Ishikawa (cell line): ENCODE measurements around the gene JMY.

ENCODE experiments used
- CEBPB ChIP-seq: IDR thresholded peaks from 2 replicates; pipeline ENCODE4 v1.6.1; 2012
- CREB1 ChIP-seq: IDR thresholded peaks from 2 replicates; pipeline ENCODE4 v1.6.1; 2012; ENCODE audit warnings: low read depth
- EGR1 ChIP-seq: IDR thresholded peaks from 2 replicates; pipeline ENCODE4 v1.6.1; 2012
- EP300 ChIP-seq: IDR thresholded peaks from 2 replicates; pipeline ENCODE4 v1.6.1; 2012; ENCODE audit warnings: borderline replicate concordance
- FOXM1 ChIP-seq: IDR thresholded peaks from 2 replicates; pipeline ENCODE4 v1.6.1; 2012; ENCODE audit warnings: low read depth, borderline replicate concordance
- NFIC ChIP-seq: IDR thresholded peaks from 2 replicates; pipeline ENCODE4 v1.6.1; 2012
- RAD21 ChIP-seq: IDR thresholded peaks from 2 replicates; pipeline ENCODE4 v1.6.1; 2012; ENCODE audit warnings: low read depth
- TAF1 ChIP-seq: IDR thresholded peaks from 2 replicates; pipeline ENCODE4 v1.6.1; 2012; ENCODE audit warnings: low read depth, mild to moderate bottlenecking
- TCF12 ChIP-seq: IDR thresholded peaks from 2 replicates; pipeline ENCODE4 v1.6.1; 2012; ENCODE audit warnings: low read depth
- TEAD4 ChIP-seq: IDR thresholded peaks from 2 replicates; pipeline ENCODE4 v1.6.1; 2012
- YY1 ChIP-seq: IDR thresholded peaks from 2 replicates; pipeline ENCODE4 v1.6.1; 2012; ENCODE audit warnings: low read depth
- ZBTB7A ChIP-seq: IDR thresholded peaks from 2 replicates; pipeline ENCODE4 v1.6.1; 2012; ENCODE audit warnings: low read depth
- TF ChIP-seq, protein P1 (sequence below): IDR thresholded peaks from 2 replicates; pipeline ENCODE4 v1.6.1; 2012; ENCODE audit warnings: low read depth, mild to moderate bottlenecking
- TF ChIP-seq, protein P2 (sequence below): IDR thresholded peaks from 2 replicates; pipeline ENCODE4 v1.6.1; 2012
- TF ChIP-seq, protein P3 (sequence below): IDR thresholded peaks from 2 replicates; pipeline ENCODE4 v1.6.1; 2012

JMY gene

DNA sequence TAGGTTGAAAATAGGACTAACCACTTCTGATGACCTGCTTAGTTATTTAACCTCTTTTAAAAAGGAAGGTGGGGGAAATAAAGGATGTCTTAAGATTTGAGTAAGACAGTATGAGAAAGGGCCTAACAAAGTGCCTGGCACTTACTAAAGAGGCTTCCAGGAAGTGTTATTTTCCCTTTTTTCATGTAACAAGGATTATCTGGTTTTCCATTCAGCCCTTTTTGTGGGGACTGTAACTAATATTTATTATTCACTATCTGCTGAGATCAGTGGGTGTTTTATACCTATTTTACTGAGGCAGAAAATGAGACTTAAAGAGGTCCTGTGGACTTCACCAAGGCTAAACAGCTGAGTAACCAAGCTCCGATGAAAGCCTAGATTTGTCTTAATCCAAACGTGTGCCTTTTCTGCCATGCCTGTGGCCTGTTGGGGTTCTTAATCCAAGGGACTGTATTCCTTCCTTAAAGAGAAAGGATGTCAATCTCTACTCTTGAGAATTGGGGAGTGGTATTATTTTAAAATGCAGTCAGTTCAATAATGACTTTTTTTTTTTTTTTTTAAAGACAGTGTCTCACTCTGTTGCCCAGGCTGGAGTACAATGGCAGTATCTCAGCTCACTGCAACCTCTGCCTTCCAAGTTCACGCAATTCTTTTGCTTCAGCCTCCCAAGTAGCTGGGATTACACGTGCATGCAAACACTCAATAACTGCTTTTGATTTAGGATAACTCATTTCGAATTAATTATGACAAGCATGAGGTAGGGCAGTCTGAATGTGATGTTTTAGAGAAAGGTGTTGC, 6.5 kb downstream of the JMY start:
- TF ChIP-seq CEBPB (no peak), ZBTB7A (no peak), YY1 (no peak), EGR1 (no peak), TCF12 (no peak), CREB1 (no peak), TEAD4 (no peak), RAD21 (no peak), EP300 (no peak), TAF1 (no peak), FOXM1 (no peak), NFIC (no peak)
- TF ChIP-seq, protein P1, sequence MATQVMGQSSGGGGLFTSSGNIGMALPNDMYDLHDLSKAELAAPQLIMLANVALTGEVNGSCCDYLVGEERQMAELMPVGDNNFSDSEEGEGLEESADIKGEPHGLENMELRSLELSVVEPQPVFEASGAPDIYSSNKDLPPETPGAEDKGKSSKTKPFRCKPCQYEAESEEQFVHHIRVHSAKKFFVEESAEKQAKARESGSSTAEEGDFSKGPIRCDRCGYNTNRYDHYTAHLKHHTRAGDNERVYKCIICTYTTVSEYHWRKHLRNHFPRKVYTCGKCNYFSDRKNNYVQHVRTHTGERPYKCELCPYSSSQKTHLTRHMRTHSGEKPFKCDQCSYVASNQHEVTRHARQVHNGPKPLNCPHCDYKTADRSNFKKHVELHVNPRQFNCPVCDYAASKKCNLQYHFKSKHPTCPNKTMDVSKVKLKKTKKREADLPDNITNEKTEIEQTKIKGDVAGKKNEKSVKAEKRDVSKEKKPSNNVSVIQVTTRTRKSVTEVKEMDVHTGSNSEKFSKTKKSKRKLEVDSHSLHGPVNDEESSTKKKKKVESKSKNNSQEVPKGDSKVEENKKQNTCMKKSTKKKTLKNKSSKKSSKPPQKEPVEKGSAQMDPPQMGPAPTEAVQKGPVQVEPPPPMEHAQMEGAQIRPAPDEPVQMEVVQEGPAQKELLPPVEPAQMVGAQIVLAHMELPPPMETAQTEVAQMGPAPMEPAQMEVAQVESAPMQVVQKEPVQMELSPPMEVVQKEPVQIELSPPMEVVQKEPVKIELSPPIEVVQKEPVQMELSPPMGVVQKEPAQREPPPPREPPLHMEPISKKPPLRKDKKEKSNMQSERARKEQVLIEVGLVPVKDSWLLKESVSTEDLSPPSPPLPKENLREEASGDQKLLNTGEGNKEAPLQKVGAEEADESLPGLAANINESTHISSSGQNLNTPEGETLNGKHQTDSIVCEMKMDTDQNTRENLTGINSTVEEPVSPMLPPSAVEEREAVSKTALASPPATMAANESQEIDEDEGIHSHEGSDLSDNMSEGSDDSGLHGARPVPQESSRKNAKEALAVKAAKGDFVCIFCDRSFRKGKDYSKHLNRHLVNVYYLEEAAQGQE, result no peak
- TF ChIP-seq, protein P2, sequence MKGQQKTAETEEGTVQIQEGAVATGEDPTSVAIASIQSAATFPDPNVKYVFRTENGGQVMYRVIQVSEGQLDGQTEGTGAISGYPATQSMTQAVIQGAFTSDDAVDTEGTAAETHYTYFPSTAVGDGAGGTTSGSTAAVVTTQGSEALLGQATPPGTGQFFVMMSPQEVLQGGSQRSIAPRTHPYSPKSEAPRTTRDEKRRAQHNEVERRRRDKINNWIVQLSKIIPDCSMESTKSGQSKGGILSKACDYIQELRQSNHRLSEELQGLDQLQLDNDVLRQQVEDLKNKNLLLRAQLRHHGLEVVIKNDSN, result no peak
- TF ChIP-seq, protein P3, sequence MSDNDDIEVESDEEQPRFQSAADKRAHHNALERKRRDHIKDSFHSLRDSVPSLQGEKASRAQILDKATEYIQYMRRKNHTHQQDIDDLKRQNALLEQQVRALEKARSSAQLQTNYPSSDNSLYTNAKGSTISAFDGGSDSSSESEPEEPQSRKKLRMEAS, result no peak

DNA sequence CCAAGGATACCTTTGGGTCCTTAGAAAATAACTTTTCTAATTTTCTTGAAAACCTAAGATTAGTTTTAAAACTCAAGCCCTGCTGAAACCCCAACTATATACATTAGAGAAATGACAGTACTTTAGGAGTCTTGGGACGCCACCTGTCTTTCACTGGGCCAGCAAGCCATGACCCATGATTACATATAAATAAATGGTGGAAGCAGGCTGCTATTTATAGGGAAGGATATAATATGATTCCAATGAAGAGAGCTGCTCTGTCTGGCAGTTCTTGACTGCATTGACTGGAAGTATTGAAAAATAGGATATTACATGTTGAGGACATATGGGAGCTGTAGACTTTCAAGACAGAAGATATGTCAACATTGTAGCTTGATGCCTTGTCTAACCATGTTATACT, 7.3 kb downstream of the JMY start:
- TF ChIP-seq TAF1 (no peak), EP300 (no peak), TEAD4 (no peak), NFIC (no peak), YY1 (no peak), ZBTB7A (no peak), FOXM1 (no peak), CREB1 (no peak), CEBPB (no peak), RAD21 (no peak), EGR1 (no peak), TCF12 (no peak)
- TF ChIP-seq, protein P1, result no peak
- TF ChIP-seq, protein P3, result no peak
- TF ChIP-seq, protein P2, result no peak

DNA sequence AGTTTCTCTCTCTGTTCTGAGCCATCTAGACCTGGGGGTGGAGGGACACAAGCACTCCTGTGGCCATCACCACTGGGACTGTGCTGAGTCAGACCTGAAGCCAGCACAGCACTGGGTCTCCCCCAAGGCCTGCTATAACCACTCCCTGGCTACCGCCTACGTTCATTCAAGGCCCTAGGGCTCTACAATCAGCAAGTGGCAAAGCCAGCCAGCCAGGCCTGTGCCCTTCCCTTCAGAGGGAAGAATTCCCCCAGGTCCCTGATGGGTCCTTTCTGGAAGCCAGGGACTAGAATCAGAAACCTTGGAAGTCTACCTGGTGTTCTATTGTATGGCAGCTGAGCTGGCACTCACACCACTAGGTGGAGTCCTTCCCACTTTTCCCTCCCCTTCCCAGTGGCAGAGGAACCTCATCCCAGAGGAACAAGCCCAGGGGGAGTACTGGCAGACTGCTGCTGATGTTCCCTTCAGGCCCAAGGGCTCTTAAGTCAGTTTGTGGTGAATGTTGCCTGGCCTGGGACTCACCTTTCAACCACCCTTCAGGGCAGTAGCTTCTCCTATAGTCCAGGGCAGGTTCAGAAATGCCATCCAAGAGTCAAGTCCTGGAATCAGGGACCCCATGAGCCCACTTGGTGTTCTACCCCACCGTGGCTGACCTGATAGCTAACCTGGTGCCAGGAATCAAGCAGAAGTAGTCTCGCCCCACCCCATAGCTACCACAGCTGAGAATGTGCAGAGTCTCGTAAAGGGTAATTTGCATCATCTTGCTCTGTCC, 20.0 kb downstream of the JMY start:
- TF ChIP-seq CEBPB (no peak), RAD21 (peak; percentile 61), EGR1 (no peak), TAF1 (no peak), CREB1 (no peak)
- TF ChIP-seq, protein P2, result no peak

DNA sequence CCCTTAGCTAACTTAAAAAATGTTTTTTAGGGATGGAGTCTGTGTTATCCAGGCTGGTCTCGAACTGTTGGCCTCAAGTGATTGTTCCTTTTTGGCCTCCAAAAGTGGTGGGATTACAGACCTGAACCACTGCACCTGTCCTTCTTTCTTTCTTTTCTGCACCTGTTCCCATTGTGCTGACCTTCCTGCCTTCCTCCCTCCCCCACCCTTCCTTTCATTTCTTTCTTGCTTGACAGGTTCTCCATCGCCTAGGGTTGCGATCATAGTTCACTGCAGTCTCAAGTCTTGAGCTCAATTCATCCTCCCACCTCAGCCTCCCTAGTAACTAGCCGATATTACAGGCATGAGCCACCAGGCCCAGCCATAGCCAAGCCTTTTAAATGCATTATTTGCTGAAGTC, 20.6 kb downstream of the JMY start:
- TF ChIP-seq RAD21 (no peak), EGR1 (no peak), EP300 (no peak), CREB1 (no peak), CEBPB (no peak), FOXM1 (no peak), NFIC (no peak), ZBTB7A (no peak), YY1 (no peak), TCF12 (no peak)
- TF ChIP-seq, protein P3, result no peak
- TF ChIP-seq, protein P1, result no peak
- TF ChIP-seq, protein P2, result no peak
